Measurements from ENCODE around the gene RGS19. TPM values are rescaled to one million over a fixed set of nuclear protein-coding genes. Genes with fewer than 3 reads are reported as not detected.

The RGS19 gene
- total and polyA plus RNA-seq, 2 of the 8 experiments (the other 6 are each of a cell fraction or from before 2014, with no cell fraction given), result 12.7 to 16.8 TPM

- Histone ChIP-seq H2BK15ac (ENCODE audit: low read length) (no peak overlapping the region), H3K9ac (replicated peaks in 1 of 4; ENCODE audit: extremely low read depth in 1 of 4, low read depth in 3 of 4, low read length in 3 of 4) (no peak overlapping the region; a peak in 2 of 7 replicates), H3K4me1 (replicated peaks in 1 of 4; ENCODE audit: control insufficient read depth in 3 of 4, insufficient read depth in 4 of 4, low read length in 3 of 4) (peaks cover 0 to 2% (median under 1%) of the 10 kb centered on the region in 4 experiments; a peak in 2 of 7 replicates), H4K20me1 (replicated peaks in 1 of 2; ENCODE audit: control insufficient read depth in 1 of 2, insufficient read depth in 2 of 2, low read length in 2 of 2) (peaks cover 3 to 4% of the 10 kb centered on the region in 2 experiments), H3K23me2 (ENCODE audit: low read depth, low read length) (no peaks in the 10 kb centered on the region), H2AFZ (ENCODE audit: low read length) (no peak overlapping the region), H2AK5ac (ENCODE audit: low read depth, low read length) (no peak overlapping the region), H3K36me3 (ENCODE audit: control insufficient read depth in 2 of 4, insufficient read depth in 4 of 4, low read length in 3 of 4) (no peaks in the 10 kb centered on the region), H2BK12ac (ENCODE audit: low read depth, low read length) (no peak overlapping the region), H3K4me3 (ENCODE audit: extremely low read depth in 1 of 4, insufficient read depth in 2 of 4, low read depth in 3 of 4, low read length in 4 of 4) (no peak overlapping the region), H4K91ac (replicated peaks; ENCODE audit: insufficient read length, low read length) (no peak overlapping the region), H3K56ac (replicated peaks; ENCODE audit: insufficient read length, low read depth, low read length) (no peak overlapping the region), H3K27me3 (replicated peaks in 1 of 4; ENCODE audit: control insufficient read depth in 3 of 4, extremely low read depth in 1 of 4, insufficient read depth in 3 of 4, low read length in 3 of 4) (no peaks in the 10 kb centered on the region), H2BK120ac (replicated peaks; ENCODE audit: low read depth, low read length) (no peak overlapping the region), H3K9me3 (ENCODE audit: insufficient read depth in 2 of 2, low read depth in 1 of 2, low read length in 1 of 2) (no peaks in the 10 kb centered on the region), H3K79me1 (ENCODE audit: low read depth, low read length) (no peaks in the 10 kb centered on the region; the same call in 1 of the 2 replicates), H3K23ac (ENCODE audit: insufficient read length) (no peak overlapping the region), H4K8ac (ENCODE audit: extremely low read depth, insufficient read depth, low read length) (no peak overlapping the region; the same call in 1 of the 2 replicates), H4K5ac (ENCODE audit: insufficient read length, low read depth, low read length) (no peak overlapping the region), H3K14ac (ENCODE audit: insufficient read length) (no peak overlapping the region), H3K27ac (ENCODE audit: low read depth, low read length) (no peak overlapping the region), H3K18ac (ENCODE audit: extremely low read depth, low read length) (no peak overlapping the region), H2BK20ac (ENCODE audit: low read length) (no peak overlapping the region), H3K4me2 (ENCODE audit: insufficient read depth in 1 of 2, low read depth in 2 of 2, low read length in 2 of 2) (no peak overlapping the region), H3K79me2 (ENCODE audit: control insufficient read depth in 1 of 2, insufficient read depth in 2 of 2, low read length in 2 of 2) (no peaks in the 10 kb centered on the region), H2BK5ac (ENCODE audit: low read depth, low read length) (no peak overlapping the region), H3K4ac (replicated peaks; ENCODE audit: insufficient read length, low read depth, low read length) (no peak overlapping the region)
- ChIA-PET CTCF (ENCODE audit: partially characterized antibody) (interaction anchor here (0.8 to 6.4 kb wide), 5 partner anchors 8 to 35 kb away, joined by 3 to 59 read pairs (median 6); partner anchors contain the start of gene LKAAEAR1), POLR2A (ENCODE audit: partially characterized antibody) (interaction anchor here (0.6 kb wide), 1 partner anchor 75 kb away, joined by 3 read pairs; no protein-coding TSS in a partner anchor)
- DNase-seq (ENCODE audit: low read depth in 1 of 2, low spot score in 2 of 2), result no peak
- TF ChIP-seq GTF2F1 (IDR thresholded peaks at IDR 0.05; ENCODE audit: borderline replicate concordance, low read depth, low read length), result no peak
- no peak for TF ChIP-seq NANOG (IDR thresholded peaks at IDR 0.05; ENCODE audit: insufficient read depth, low read depth, low read length, poor library complexity, severe bottlenecking)
- no peak for TF ChIP-seq EP300 (IDR thresholded peaks at IDR 0.05; ENCODE audit: borderline replicate concordance in 1 of 2, low read depth in 2 of 2, low read length in 2 of 2)
- TF ChIP-seq NRF1 (IDR thresholded peaks at IDR 0.05; ENCODE audit: low read depth, low read length), result no peak
- TF ChIP-seq SRF (IDR thresholded peaks at IDR 0.05; ENCODE audit: low read depth, low read length), result no peak
- TF ChIP-seq MAX (IDR thresholded peaks at IDR 0.05), result no peak
- no peak for TF ChIP-seq KDM5A (IDR thresholded peaks at IDR 0.05; ENCODE audit: low read length)
- no peak for TF ChIP-seq RFX5 (IDR thresholded peaks at IDR 0.05; ENCODE audit: borderline replicate concordance, low read depth, low read length)
- no peak for TF ChIP-seq SIRT6 (IDR thresholded peaks at IDR 0.05; ENCODE audit: low read length)
- no peak for TF ChIP-seq RXRA (IDR thresholded peaks at IDR 0.05; ENCODE audit: insufficient read depth, low read depth, low read length)
- FAIRE-seq, result no peak
- 84% methylated on average over 26 of the region's 26 CpGs; no CpG with 5 or more reads in 1 of the 2 experiments for WGBS, 2 experiments (ENCODE audit: extremely low coverage in 1 of 2, insufficient coverage in 1 of 2, insufficient read length in 1 of 2, insufficient replicate concordance in 2 of 2, low coverage in 1 of 2, low lambda C conversion rate in 2 of 2, missing lambda C conversion rate in 1 of 2)
Observed at GRCh38 chr20:64108731-64109681, 29.7 kb upstream of the RGS19 start.
